Activated naive CD4-positive, alpha-beta T cell treated with anti-CD3 and anti-CD28 coated beads, Interleukin-2, amount 50 U/mL, for 24 hours (primary cell): Measurements from ENCODE around the gene ICAM5.
"Not testable (repeated sequence)": the region's sequence is repeated elsewhere in the genome, so short reads cannot be mapped to it uniquely, and the experiment has no call there.

Source experiments
- H3K27ac Mint-ChIP-seq: one replicate; pipeline ENCODE4 v1.8.0; 2021; ENCODE audit warnings: mild to moderate bottlenecking, mixed read lengths
- H3K27me3 Mint-ChIP-seq: one replicate; pipeline ENCODE4 v1.8.0; 2021; ENCODE audit warnings: mixed read lengths
- H3K36me3 Mint-ChIP-seq: one replicate; pipeline ENCODE4 v1.8.0; 2021; ENCODE audit warnings: mixed read lengths
- H3K4me1 Mint-ChIP-seq: one replicate; pipeline ENCODE4 v1.8.0; 2021; ENCODE audit warnings: mixed read lengths
- H3K4me3 Mint-ChIP-seq: one replicate; pipeline ENCODE4 v1.8.0; 2021; ENCODE audit warnings: mild to moderate bottlenecking, mixed read lengths
- H3K9me3 Mint-ChIP-seq: one replicate; pipeline ENCODE4 v1.8.0; 2021; ENCODE audit warnings: mixed read lengths

The ICAM5 gene

GRCh38 chr19:10289836-10290356 is at the start of gene ICAM5:
TSS of gene ICAM5 (plus strand) at chr19:10289952. CDS start at chr19:10290044, 92 bp downstream.
- Mint-ChIP-seq H3K36me3 (peaks cover 4% of the 10 kb centered on the region), H3K27ac (peak within 1 kb of the TSS; percentile 55), H3K9me3 (no peaks in the 10 kb centered on the region), H3K4me1 (peaks cover 59% of the 10 kb centered on the region), H3K4me3 (peak within 1 kb of the TSS; percentile 84), H3K27me3 (peaks cover 30% of the 10 kb centered on the region)

DNA sequence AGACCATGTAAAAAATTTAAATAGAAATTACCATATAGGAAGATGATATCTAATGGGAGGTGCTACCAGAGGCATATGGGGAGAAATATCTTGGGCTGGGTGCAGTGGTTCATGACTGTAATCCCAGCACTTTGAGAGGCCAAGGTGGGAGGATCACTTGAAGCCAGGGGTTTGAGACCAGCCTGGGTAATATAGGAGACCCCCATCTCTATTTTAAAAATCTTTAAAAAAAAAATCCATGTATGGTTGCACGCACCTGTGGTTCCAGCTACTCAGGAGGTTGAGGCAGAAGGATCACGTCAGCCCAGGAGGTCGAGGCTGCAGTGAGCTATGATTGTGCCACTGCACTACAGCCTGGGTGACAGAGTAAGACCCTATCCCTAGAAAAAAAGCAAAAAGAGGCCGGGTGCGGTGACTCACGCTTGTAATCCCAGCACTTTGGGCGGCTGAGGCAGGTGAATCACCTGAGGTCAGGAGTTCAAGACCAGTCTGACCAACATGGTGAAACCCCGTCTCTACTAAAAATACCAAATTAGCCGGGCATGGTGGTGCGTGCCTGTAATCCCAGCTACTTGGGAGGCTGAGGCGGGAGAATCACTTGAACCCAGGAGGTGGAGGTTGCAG is 47.8 kb upstream of the ICAM5 start:
- not testable (repeated sequence) for H3K4me3 Mint-ChIP-seq, H3K36me3 Mint-ChIP-seq, H3K4me1 Mint-ChIP-seq, H3K9me3 Mint-ChIP-seq, H3K27me3 Mint-ChIP-seq, H3K27ac Mint-ChIP-seq

GRCh38 chr19:10243606-10244005 is 46.1 kb upstream of the ICAM5 start:
- no peak overlapping the region for H3K4me3 Mint-ChIP-seq
- H3K36me3 Mint-ChIP-seq, result no peaks in the 10 kb centered on the region
- H3K27me3 Mint-ChIP-seq, result no peaks in the 10 kb centered on the region
- H3K27ac Mint-ChIP-seq, result no peak overlapping the region
- no peaks in the 10 kb centered on the region for H3K9me3 Mint-ChIP-seq
- H3K4me1 Mint-ChIP-seq, result no peaks in the 10 kb centered on the region

- Mint-ChIP-seq H3K4me1 (no peaks in the 10 kb centered on the region), H3K4me3 (no peak overlapping the region), H3K27me3 (no peaks in the 10 kb centered on the region), H3K27ac (no peak overlapping the region), H3K36me3 (no peaks in the 10 kb centered on the region), H3K9me3 (no peaks in the 10 kb centered on the region)
These were observed 44.4 kb upstream of the ICAM5 start for GRCh38 chr19:10245189-10245939.

GRCh38 chr19:10246511-10246910 is 43.2 kb upstream of the ICAM5 start:
- Mint-ChIP-seq H3K9me3 (no peaks in the 10 kb centered on the region), H3K4me1 (peaks cover under 1% of the 10 kb centered on the region), H3K4me3 (no peak overlapping the region), H3K36me3 (no peaks in the 10 kb centered on the region), H3K27ac (no peak overlapping the region), H3K27me3 (no peaks in the 10 kb centered on the region)

- no peaks in the 10 kb centered on the region for H3K27me3 Mint-ChIP-seq
- H3K4me3 Mint-ChIP-seq, result peak within 1 kb of the TSS; percentile 99
- H3K9me3 Mint-ChIP-seq, result no peaks in the 10 kb centered on the region
- peaks cover 9% of the 10 kb centered on the region for H3K36me3 Mint-ChIP-seq
- peaks cover 21% of the 10 kb centered on the region for H3K4me1 Mint-ChIP-seq
- H3K27ac Mint-ChIP-seq, result peak within 1 kb of the TSS; percentile 98
These were observed 37.7 kb upstream of the ICAM5 start, which contains the start of gene MRPL4 for GRCh38 chr19:10251792-10252694. TSS of gene MRPL4 (plus strand) at chr19:10252214. CDS start at chr19:10252254, 40 bp downstream.

DNA sequence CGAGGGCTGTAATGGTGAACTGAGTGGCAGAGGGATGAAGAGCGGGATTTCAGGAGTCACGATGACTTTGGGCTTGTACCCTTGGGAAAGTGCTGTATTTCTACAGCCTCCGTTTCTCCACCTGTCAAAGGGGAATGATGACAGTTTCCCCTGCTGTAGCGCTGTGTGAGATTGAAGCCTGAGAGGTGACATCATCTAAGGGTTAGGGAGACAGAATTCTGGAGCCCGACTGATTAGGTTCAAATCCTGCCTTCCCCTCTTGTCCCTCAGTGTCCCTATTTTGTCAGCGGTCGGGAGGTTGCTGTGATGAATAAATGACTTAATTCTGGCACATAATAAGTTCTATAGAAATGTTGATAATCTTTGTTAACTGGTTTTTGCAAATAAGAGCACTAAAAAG is 37.0 kb upstream of the ICAM5 start:
- H3K36me3 Mint-ChIP-seq, result peaks cover 16% of the 10 kb centered on the region
- H3K27me3 Mint-ChIP-seq, result no peaks in the 10 kb centered on the region
- peak overlapping the region; percentile 18 for H3K27ac Mint-ChIP-seq
- H3K9me3 Mint-ChIP-seq, result no peaks in the 10 kb centered on the region
- peaks cover 26% of the 10 kb centered on the region for H3K4me1 Mint-ChIP-seq
- peak overlapping the region; percentile 99 for H3K4me3 Mint-ChIP-seq

DNA sequence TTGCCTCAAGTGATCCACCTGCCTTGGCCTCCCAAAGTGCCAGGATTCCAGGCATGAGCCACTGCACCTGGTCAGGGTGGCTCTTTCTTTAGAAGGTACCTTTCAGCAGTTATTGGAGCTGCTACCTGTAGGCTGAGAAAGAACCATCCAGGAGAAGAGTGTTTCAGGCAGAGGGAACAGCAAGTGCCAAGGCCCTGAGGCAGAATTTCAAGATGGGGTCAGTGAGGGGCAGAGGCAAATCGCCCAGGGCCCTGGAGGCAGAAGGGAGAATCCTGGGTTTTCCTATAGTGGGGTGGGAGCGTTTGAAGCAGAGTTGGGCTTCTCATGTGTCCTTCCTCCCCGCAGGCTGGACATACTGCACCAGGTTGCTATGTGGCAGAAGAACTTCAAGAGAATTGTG is 35.5 kb upstream of the ICAM5 start:
- Mint-ChIP-seq H3K9me3 (no peaks in the 10 kb centered on the region), H3K27me3 (no peaks in the 10 kb centered on the region), H3K27ac (no peak overlapping the region), H3K36me3 (peaks cover 16% of the 10 kb centered on the region), H3K4me3 (peak overlapping the region; percentile 49), H3K4me1 (peaks cover 33% of the 10 kb centered on the region)

- peaks cover 37% of the 10 kb centered on the region for H3K4me1 Mint-ChIP-seq
- peak overlapping the region; percentile 23 for H3K4me3 Mint-ChIP-seq
- no peaks in the 10 kb centered on the region for H3K27me3 Mint-ChIP-seq
- peaks cover 16% of the 10 kb centered on the region for H3K36me3 Mint-ChIP-seq
- H3K9me3 Mint-ChIP-seq, result no peaks in the 10 kb centered on the region
- H3K27ac Mint-ChIP-seq, result peak overlapping the region; percentile 48
These were observed 34.4 kb upstream of the ICAM5 start for GRCh38 chr19:10255358-10255757.

- H3K27ac Mint-ChIP-seq, result no peak overlapping the region
- no peaks in the 10 kb centered on the region for H3K9me3 Mint-ChIP-seq
- H3K4me1 Mint-ChIP-seq, result peaks cover 37% of the 10 kb centered on the region
- no peak overlapping the region for H3K4me3 Mint-ChIP-seq
- H3K27me3 Mint-ChIP-seq, result no peaks in the 10 kb centered on the region
- peaks cover 16% of the 10 kb centered on the region for H3K36me3 Mint-ChIP-seq
These were observed 33.2 kb upstream of the ICAM5 start for GRCh38 chr19:10256551-10256950.

GRCh38 chr19:10256970-10257615 is 32.7 kb upstream of the ICAM5 start:
- Mint-ChIP-seq H3K4me3 (no peak overlapping the region), H3K27me3 (no peaks in the 10 kb centered on the region), H3K36me3 (peaks cover 16% of the 10 kb centered on the region), H3K27ac (no peak overlapping the region), H3K4me1 (peaks cover 34% of the 10 kb centered on the region), H3K9me3 (no peaks in the 10 kb centered on the region)

DNA sequence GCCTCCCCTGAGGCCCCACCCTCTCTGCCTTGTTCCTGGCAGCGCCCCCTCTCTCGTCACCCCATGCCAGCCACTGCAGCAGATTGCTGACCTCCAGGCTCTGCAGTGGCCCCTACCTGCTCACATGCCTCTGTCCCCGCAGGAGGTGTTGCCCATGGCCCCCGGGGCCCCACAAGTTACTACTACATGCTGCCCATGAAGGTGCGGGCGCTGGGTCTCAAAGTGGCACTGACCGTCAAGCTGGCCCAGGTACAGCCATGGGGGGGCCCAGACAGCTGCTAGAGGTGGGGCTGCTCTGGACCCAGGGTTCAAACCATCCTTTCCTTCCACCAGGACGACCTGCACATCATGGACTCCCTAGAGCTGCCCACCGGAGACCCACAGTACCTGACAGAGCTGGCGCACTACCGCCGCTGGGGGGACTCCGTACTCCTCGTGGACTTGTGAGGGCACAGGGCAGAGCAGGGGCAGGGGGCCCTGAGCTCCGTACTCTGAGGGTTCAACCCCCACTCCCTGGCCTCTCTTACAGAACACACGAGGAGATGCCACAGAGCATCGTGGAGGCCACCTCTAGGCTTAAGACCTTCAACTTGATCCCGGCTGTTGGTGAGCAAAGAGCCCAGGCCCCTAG is 31.6 kb upstream of the ICAM5 start:
- peaks cover 16% of the 10 kb centered on the region for H3K36me3 Mint-ChIP-seq
- no peaks in the 10 kb centered on the region for H3K9me3 Mint-ChIP-seq
- H3K4me3 Mint-ChIP-seq, result no peak overlapping the region
- H3K4me1 Mint-ChIP-seq, result peaks cover 29% of the 10 kb centered on the region
- H3K27me3 Mint-ChIP-seq, result no peaks in the 10 kb centered on the region
- no peak overlapping the region for H3K27ac Mint-ChIP-seq

DNA sequence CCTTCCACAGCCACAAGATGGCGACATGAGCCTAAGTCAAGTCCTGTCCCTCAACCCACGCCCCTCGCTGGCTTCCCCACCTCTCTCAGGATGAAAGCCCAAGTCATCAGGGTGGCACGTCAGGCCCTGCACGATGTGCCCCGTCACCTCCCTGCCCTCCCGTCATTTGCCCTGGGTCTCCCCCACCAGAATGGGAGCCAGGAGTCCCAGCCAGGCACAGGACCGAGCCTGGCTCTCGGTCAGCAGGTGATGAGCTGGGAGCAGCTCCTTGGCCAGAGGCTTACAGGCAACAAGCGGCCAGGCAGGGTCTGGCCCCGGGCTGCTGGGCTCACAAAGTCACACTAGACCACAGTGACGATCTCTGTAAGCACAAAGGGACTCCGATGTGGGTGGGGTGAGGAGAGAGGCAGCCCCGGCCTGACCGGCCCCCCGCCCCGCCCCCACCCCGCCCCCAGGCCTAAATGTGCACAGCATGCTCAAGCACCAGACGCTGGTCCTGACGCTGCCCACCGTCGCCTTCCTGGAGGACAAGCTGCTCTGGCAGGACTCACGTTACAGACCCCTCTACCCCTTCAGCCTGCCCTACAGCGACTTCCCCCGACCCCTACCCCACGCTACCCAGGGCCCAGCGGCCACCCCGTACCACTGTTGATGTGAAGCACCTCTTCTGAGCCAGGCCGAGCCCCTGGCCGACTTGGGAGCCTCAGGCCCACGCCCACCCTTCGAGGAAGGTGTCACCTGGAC is 30.4 kb upstream of the ICAM5 start:
- H3K27me3 Mint-ChIP-seq, result no peaks in the 10 kb centered on the region
- peaks cover 21% of the 10 kb centered on the region for H3K4me1 Mint-ChIP-seq
- no peak overlapping the region for H3K27ac Mint-ChIP-seq
- no peaks in the 10 kb centered on the region for H3K9me3 Mint-ChIP-seq
- no peak overlapping the region for H3K4me3 Mint-ChIP-seq
- H3K36me3 Mint-ChIP-seq, result peaks cover 13% of the 10 kb centered on the region

DNA sequence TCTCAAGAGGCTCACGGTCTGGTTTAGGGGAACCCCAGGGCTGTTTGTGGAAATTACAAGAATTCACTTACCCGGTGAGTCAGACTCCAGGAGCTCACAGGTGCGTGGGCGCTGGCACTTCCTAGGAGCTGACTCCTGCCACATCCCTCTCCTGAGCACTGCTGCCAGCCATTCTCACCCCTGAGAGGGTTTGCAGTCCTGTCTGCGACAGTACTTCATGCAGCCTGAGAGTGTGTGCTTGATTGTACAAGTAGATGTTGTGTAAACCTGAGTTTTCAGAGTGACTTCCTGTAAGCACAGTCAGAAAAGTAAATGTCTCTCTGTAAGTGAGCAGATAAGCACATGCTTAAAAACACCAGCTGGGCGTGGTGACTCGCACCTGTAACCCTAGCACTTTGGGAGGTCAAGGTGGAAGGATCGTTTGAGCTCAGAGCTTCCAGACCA is 29.6 kb upstream of the ICAM5 start:
- H3K4me3 Mint-ChIP-seq, result peak overlapping the region; percentile 27
- H3K36me3 Mint-ChIP-seq, result peaks cover 13% of the 10 kb centered on the region
- H3K27me3 Mint-ChIP-seq, result no peaks in the 10 kb centered on the region
- no peaks in the 10 kb centered on the region for H3K9me3 Mint-ChIP-seq
- H3K4me1 Mint-ChIP-seq, result peaks cover 21% of the 10 kb centered on the region
- peak overlapping the region; percentile 76 for H3K27ac Mint-ChIP-seq
